Esophagus mucosa (tissue), 1 donor: ENCODE data around the gene WASF3. TPM values are rescaled to one million over a fixed set of nuclear protein-coding genes. Genes with fewer than 3 reads are reported as not detected.
"Not testable (repeated sequence)": the region's sequence is repeated elsewhere in the genome, so short reads cannot be mapped to it uniquely, and the experiment has no call there.

Experiments
- ATAC-seq: fragments of 200-7000 bp; cut with Tn5 transposase; one replicate; pipeline ENCODE4 v1.9.1; 2020
- total RNA-seq: library from RNA; stranded (reverse); gene quantifications from one replicate; pipeline ENCODE4 v1.2.4, GENCODE V29; 2023
- donor health status: DM: yes; HTN: yes; CAD: no.

WASF3 gene
- total RNA-seq, 1 donor from 2014 or later: 2.0 TPM

DNA sequence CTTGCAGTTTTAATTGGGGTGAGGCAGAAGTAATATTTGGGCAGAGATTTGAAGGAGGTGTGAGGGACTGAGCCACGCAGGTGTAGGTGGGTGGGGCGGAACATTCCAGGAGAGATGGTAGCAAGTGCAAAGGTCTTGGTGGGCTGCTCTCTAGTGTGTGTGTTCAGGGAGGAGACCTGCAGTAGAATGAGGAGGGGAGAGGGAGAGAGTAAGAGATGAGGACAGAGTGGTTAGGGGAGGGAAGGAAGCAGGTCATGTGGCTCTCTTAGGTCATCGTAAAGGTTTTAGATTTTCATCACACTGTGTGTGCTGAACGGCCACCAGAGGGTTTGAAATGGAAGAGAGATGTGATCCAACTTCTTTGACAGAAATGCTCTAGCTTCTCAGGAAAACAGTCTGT lies 33.5 kb downstream of the WASF3 start:
- no peak for ATAC-seq

DNA sequence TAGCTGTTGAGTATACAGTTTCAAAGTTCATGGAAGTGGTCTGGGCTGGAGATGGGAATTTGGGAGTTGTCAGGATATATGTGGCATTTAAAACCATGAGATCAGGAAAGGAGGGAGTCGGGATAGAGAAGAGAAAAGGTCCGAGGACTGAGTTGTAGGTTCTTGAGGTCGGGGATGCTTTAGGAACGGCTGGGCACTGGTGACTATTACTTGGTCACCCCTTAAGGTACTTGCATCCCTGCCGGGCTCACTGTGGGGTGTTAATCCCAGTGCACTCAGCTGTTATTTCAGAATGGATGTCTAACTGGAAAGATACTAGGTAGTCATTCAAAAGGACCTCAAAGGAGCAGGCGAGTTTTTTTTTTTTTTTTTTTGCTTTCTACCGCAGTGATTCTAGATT lies 34.2 kb downstream of the WASF3 start:
- ATAC-seq: no peak

DNA sequence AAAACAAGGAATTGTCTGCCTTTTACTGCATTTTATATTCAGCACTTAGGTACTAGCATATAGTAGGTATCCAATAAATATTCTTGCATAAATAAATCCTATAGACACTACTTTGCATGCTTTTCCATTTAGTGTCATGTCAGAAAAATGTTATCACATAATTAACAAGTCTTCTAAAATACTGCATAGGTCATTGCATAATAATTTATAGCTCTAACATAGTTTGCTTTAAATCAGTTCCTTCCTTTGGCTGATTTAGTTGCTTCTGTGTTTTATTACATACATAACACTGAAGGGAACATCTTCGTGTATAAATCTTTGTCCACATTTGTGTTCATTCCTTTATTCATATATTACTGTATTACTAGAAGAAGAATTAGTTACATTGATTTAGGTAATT lies 36.2 kb downstream of the WASF3 start:
- no peak for ATAC-seq

DNA sequence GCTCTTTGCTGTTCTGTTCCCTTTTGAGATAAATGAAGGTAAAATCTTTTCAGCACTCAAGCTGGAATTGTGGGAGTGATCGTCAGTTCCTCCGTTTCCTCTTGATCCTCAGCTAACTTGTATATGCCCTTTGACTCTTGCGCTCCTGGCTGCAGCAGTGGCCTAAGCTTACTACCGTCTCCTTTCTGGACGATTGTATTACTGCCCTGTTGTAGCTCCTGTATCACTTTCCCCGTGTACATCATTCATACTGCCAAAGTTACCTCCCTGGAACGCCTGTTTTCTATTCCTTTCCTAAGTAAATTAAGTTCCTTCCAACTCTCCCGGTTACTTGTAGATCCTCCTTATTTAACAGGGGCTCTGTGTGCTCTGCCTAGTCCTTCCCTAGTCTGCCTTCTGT lies 36.9 kb downstream of the WASF3 start:
- no peak for ATAC-seq

DNA sequence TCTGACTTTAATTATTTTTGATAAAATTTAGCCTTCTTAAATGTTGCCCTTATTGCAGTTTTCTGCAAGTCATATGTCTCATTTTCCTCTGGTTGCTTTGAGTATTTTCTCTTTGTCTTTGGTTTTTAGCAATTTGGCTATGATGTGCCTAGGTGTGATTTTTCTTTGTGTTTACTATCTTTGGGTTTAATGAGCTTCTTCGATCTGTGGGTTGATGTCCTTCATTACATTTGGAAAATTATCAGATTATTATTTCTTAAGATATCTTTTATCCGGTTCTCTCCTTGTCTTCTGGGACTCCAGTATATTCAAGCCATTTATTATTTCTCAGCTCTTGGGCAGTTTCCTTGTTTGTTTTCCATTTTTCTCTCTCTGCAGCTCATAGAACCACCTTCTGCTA lies 39.0 kb downstream of the WASF3 start:
- ATAC-seq: no peak

DNA sequence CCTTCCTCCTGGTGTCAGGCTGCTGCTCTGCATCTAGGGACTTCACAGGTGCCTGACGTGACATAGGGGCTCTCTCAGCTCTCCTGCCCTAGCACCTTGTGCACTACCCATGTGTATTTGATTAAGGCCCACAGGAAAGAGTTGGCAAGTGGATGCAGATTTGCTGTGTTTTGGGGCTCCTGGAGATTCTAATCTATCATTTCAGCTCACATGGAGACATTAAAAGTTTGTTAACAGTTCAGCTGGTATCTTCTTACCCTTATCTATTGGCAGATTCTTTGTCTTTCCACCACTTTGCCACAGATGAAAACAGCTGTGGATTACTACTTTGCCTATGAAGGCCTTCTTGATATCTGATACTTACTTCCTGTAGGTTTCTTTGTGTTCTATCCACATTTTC lies 41.9 kb downstream of the WASF3 start:
- ATAC-seq: no peak

DNA sequence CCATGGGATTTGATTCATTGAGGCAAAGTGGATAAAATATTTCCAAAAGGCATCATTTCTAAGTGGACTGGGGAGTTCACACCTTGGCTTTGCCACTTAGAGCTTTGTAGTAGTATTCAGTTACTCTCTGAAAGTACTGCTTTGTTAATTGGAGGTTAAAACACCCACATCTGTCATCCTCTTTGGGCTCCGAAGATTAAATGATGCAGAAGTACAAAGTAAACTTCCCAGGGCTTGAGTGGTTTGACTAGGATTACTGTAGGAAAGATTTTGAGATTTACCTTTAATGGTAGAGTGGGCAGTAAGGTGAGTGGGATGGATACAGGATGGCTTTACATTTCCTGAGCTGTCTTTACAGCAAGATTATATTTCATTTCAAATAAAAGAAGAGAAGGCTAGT lies 42.4 kb downstream of the WASF3 start:
- ATAC-seq: no peak

DNA sequence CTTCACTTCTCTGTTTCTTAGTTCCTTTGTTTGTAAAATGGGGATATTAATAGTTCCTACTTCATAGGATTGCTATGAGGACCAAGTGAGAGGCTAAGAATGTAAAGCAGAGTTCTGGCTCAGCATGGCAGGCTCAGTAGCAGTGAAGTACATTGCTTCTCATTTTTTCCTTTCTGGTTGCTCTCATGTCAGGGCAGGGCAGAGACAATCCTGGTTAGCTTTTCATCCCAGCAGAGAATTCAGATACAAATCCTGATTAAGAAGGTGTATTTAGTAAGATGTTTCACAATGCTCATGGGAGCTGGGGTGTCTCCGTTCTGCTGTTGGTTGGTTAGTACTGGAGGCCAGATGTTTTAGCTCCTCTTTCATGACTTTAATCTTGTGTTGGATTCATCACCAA lies 42.9 kb downstream of the WASF3 start:
- no peak for ATAC-seq

DNA sequence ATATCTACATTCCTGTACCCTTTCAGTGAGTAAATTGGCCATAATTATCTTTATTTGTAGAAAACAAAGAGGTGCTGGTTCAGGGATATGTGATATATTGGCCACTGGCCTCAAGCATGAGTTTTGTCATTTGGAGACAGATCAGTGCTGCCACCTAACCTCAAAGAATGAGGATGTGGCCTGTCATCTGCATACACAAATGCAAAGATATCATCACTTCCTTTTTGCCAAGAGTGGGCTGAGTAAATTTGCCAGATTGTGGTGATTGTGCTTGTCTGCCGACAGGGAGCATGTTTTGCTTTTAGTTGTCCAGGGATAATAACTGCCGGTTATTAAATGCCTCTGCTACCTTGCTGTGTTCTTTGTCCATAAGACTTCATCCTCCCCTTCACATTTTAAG lies 44.2 kb downstream of the WASF3 start:
- no peak for ATAC-seq

DNA sequence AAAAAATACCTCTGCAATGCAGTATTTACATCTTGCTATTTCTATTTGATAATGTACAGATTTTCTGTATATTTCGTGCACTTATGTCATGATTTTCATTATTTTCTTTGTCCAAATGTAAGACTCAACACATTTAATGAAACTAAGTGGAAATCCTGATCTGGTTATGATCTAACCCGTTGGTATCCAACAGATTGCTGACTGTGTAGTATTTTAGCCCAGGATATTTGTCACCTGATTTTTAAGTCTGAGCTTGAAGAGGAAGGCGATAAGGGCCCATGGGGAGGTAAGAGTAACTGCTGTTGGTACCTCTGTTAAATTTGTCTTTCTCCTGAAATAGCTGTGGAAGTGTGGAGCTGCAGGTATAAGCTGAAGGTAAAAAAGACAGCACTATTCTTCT lies 45.3 kb downstream of the WASF3 start:
- no peak for ATAC-seq

DNA sequence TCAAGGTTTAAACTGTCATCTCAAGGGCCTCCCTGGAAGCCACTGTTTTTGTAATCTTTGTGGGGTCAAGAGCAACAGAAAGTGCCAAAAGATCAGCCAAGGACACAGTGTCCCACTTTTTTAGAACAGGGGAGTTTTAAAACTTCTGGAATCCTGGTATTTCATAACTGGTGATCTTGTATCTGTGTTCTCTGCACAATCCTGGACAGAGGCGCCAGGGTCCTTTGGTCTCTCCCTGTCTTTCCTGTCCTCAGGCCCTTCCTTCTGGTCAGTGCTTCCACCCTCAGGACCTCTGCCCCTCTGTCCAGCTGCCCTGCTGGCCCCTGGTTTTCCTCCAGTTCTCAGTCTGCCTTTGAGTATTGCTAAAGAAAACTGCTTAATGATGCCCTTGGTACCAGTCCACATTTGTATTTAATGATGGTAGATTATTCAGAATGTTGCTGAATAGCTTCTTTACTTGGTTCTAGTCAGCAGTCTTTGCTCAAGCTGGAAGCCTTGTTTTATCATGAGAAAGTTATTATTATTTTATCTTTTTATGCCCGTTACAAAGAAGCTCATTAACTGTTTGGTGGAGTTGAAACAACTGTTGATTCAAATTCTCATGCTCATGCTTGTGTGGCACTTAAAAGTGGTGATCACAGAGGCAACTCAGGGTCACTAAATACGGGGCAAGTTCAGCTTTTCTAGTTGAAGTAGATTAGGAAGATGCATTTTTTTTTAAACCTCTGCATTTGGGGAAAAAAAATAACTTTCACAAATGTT lies 47.5 kb downstream of the WASF3 start:
- no peak for ATAC-seq

DNA sequence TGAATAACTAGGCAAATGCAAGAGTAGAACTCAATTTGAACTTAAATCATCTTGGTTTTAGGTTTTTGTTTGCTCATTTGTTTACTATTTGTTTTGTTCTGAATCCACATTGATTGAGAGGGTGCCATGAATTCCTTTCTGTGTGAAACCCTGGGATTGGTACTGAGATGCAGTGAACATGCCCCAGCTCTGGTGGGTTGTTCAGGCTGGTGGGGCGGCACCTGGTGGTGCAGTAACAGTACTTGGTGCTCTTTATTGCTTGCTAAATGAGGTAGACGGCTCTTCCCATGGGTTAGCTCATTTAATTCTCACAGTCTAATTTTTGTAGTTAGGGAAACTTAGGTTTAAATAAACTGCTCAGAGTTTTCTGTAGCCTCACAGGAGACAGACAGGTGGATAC lies 48.4 kb downstream of the WASF3 start:
- no peak for ATAC-seq

DNA sequence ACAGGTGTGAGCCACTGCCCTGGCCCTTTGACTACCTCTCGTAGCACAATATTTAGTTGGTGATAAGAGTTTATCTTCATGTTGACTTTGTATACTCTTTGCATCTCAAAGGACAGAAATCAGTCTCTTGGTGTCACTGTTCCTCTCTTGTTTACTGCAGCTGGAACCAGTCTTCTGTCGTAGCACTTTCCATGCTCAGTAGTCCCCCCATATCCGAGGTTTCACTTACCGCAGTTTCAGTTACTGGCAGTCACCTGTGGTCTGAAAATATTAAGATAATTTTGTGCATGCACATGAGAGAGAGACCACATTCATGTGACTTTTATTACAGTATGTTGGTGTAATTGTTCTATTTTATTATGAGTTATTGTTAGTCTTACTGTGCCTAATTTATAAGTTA lies 49.1 kb downstream of the WASF3 start:
- no peak for ATAC-seq

DNA sequence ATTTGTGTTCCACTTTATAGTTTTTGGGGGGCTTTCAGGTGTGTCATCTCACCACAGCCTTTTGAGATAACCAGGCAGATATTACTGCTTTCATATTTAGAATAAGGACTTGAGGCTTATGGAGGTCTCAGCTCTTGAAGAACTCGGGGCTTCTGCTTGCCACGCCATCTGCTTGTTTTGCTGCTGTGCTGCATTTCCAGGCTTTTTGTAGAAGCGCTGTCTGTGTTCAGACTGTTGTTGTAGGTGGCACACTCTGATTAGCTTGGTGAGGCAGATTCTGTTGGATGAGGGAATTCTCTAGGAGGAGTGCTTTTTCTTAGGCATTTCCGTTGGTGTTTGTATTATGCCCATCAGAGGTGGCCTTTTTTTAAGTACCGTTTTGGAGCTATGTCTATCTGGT lies 57.2 kb downstream of the WASF3 start:
- no peak for ATAC-seq

DNA sequence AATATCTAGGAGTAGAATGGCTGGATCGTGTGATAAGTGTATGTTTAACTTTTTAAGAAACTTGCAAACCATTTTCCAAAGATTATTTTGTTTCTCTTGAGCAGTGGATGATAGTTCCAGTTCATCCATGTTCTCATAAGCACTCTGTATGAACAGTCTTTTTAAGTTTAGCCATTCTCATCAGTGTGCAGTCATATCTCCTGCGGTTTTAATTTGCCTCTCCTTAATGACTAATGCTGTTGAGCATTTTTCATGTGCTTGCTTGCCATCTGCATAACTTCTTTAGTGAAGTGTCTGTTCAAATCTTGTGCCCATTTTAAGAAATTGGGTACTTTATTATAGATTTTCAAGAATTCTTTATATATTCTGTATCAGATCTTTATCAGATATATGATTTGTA lies 58.6 kb downstream of the WASF3 start:
- peak; percentile 83 for ATAC-seq

DNA sequence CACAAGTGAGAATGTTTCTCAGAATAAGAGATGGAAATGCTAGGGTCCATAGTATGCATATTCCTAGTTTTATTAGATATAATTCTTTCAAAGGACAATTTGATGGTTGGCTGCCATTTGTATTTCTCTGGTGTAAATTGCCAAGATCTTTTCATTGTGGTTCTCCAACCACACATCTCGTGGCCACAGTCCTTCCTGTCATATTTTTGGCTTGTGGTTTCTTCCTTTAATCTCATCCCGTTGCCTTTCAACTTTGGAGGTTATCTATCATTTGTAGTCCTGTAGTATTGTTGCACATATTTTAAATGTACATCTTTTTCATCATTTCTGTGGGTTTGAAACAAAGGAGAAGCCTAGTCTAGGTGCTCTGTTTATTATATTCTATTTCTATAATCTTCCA lies 61.2 kb downstream of the WASF3 start:
- no peak for ATAC-seq

DNA sequence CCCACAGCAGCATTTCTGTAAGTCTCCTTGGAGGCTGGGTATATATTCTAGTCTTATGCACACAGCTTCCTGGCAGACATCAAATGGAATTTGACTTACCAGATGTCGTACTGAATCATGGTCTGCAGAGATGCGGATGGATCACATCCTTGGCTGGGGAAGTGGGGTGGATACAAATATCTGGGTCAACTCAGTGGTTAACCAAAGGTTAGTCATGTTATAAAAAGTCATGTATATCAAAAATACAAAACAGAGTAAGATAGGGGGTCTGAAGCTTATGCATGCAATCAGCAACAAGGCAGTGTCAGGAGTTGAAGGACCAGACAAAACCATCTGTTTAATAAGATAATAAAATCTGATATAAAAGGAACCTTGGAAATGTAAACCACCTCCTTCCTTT lies 61.9 kb downstream of the WASF3 start:
- no peak for ATAC-seq

DNA sequence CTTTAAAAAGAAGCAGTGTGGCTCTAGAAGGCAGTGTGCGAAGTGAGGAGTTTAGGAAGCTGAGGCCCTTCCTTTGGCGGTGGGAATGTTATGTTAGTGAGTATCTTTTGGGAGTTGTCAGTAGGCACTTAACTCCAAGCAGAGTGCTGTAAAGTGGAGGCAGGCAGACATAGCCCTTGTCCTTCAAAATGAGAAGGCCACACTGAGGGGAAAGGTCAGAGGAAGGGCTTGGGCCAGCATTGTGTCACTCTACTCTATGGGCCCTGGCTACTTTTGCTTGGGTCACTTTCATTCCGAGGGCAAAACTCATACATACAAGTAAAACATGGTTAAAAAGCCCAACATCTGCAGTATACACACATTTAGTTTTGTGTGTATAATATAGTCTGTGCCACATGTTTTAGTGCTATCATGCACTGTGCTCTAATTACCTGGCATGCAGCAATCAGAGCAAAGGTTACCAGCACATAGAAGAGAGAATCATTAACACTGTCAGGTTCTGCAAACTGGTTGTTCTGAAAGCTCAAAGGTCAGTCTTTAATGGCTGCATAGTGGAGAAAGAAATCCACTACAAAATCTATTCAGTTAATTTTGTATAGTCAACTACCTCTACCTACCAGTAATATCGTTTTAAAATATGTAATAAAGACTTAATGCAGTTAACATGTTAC lies 64.4 kb downstream of the WASF3 start:
- no peak for ATAC-seq

DNA sequence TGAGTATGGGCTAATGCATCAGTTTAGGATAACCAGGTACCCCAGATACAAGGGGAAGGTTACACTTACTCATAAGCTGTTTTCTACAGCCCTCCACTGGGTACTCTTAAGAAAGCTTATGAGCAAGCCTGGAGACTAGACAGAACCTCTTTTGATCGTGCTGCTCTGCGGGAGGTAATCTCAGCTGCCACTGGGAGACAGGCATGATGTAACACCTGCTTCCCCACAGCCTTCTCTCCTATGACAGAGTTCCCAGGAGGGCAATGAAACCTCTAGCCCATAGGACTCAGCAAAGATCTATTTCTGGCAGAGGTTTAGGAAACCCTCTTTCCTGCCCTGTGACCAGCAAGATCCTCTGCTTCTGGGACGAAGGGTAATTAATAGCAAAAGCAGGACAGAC lies 65.6 kb downstream of the WASF3 start:
- no peak for ATAC-seq

DNA sequence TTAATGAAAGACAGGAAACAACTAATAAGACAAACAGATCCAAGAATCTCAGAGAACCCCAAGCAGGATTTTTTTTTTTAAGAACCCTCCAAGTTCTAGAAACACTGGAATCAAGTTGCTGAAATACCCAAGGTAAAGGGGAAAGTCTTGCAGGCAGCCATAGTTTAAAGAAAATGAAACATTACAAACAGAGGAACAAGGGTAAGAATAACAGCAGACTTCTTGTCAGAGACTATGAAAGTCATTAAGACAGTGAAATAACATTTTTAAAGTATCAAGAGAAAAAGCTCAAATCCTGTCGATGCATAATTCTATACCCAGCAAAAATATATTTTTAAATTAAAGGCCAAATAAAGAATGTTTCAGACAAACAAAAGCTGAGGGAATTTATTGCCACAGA lies 67.1 kb downstream of the WASF3 start:
- ATAC-seq: no peak

DNA sequence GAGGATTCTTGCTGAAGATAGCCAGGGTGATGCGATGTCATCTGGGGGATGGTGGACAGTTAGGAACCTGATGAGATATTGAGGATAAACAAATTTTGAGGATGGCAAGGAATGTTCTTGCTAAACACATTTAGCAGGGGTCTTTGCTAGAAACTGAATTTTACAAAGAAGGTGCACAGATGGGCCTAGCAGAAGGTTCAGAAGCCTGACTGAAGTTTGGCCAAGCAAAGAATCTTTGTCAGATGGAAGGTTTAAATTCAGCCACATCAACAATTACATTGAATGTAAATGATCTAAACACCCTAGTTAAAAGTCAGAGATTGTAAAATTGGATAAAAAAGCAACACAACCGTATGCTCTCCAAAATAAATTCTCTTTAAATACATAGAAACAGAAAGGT lies 68.8 kb downstream of the WASF3 start:
- ATAC-seq: no peak

DNA sequence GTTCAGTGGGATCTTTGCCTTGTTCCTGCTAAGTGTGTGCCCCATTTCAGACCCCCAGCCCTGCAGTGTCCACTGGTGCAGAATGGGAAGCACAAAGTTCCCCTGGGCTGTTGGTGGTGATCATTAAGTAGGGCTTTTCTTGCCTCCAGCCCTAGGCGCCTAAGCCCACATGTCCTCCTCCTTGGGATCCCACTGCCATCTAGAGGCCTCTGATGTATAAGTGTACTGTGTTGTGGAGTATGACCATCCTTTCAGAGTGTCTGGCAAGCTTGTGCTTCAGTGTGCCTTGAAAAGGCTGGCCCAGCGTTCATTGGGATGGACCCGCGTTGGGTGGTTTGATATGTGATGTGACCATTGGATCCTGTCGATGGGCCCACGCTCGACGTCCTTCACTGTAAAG lies 71.2 kb downstream of the WASF3 start:
- ATAC-seq: no peak

DNA sequence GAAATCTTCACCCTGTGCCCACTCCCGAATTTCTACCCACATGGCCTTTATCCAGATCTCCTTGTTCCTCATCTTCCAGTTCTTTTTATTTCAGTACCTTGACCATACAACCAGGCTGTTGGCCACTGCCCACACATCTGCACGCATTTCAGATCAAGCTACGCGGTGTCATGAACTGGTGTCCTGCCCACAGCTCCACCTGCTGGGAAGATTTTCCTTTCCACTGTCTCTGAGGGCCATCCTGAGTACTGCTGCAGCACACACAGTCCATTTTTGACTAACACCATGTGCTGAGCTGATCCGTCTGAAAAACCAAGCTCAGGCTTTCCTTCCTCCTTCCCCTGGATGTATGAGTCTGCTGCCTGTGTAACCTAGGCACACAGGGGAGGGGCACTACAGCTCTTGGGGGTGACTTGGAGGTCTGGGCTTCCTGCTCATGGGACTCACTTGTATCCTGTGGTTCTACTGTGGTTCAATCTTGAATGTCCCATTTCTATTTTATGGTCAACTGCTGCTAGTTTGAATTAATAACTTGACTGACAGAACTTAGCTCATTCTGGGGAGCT lies 71.9 kb downstream of the WASF3 start:
- no peak for ATAC-seq

DNA sequence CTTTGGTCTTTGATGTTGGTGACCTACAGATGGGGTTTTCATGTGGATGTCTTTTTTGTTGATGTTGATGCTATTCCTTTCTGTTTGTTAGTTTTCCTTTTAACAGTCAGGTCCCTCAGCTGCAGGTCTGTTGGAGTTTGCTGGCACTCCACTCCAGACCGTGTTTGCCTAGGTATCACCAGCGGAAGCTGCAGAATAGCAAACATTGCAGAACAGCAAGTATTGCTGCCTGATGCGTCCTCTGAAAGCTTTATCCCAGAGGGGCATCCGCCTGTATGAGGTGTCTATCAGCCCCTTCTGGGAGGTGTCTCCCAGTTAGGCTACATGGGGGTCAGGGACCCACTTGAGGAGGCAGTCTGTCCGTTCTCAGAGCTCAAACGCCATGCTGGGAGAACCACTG lies 78.2 kb downstream of the WASF3 start:
- ATAC-seq: not testable (repeated sequence)
